HG03045 (cell line): ENCODE data around the gene TMC4.

Experiments
- ATAC-seq: cut with Tn5 transposase; IDR thresholded peaks from one replicate; pipeline ENCODE4 v1.9.1; 2021; ENCODE audit warnings: mild to moderate bottlenecking, moderate library complexity; ENCODE audit not compliant: unreplicated experiment

Gene TMC4

GRCh38 chr19:54133957-54134590 lies 38.9 kb downstream of the TMC4 start:
- ATAC-seq = no peak

DNA sequence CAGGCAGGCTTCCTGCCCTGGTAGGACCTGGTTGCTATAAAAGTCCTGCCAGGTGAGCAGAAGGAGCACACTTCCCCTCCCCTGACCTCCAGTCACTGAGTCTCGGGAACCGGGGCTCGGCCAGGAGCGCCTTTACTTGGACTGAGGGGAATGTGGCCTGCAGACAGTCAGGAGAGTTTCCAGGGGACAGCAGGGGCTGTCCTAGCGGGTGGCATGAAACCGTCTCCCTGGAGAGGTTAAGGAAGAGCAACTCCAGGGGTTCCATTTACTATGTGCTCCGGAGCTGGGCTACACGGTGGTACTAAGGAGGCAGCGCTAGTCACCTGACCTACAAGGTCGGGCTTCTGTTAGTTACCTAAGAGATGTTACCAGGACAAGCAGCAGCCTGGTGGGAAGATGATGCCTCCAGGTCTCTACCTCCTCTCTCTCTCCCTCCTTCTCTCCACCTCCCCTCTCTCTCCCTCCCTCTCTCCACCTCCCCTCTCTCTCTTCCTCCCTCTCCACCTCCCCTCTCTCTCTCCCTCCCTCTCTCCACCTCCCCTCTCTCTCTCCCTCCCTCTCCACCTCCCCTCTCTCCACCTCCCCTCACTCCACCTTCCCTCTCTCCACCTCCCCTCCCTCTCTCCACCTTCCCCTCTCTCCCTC lies 39.5 kb downstream of the TMC4 start:
- no peak for ATAC-seq

DNA sequence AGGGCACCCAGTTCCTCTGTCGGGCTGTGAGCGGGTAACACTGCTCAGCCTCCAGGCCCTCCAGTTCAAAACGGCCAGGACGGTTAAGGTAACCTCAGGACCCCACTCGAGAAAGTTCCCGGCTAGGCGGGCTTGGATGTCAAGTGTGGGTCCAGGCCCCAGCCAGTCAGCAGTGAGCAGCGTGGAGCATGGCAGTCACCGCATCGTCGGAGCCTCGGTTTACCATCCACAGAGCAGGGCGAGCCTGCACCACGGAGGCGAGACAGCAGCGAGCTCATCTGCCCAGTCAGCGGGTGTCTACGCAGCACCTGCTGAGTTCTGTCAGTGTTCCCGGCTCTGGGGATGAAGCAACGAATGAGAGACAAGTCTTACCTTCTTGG lies 43.4 kb downstream of the TMC4 start:
- ATAC-seq = no peak

- no peak for ATAC-seq
Measured at GRCh38 chr19:54128796-54129616, 44.0 kb downstream of the TMC4 start.

GRCh38 chr19:54128441-54128725 lies 44.6 kb downstream of the TMC4 start:
- no peak for ATAC-seq

GRCh38 chr19:54127688-54128440 lies 45.1 kb downstream of the TMC4 start:
- no peak for ATAC-seq

- ATAC-seq = no peak
Measured at GRCh38 chr19:54125713-54126112, 47.2 kb downstream of the TMC4 start.

GRCh38 chr19:54124393-54124792 lies 48.6 kb downstream of the TMC4 start:
- no peak for ATAC-seq

DNA sequence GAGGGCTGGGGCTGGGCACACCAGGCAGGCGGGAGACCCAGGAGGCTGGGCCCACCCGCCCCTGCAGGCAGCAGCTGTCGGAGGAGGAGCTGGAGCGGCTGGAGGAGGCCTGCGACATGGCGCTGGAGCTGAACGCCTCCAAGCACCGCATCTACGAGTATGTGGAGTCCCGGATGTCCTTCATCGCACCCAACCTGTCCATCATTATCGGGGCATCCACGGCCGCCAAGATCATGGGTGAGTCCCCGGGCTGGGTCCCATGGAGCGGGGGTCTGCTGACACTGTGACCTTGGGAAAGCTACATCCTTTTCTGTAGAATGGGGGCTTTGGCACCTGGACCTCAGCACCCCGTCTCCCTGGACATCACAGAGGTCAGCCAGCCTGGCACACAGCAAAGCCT lies 49.3 kb downstream of the TMC4 start:
- no peak for ATAC-seq

GRCh38 chr19:54121259-54121658 lies 51.7 kb downstream of the TMC4 start:
- ATAC-seq = no peak

GRCh38 chr19:54115109-54116063 lies 57.6 kb downstream of the TMC4 start, which contains the start of the genes PRPF31 and TFPT:
TSS of gene PRPF31 (plus strand) at chr19:54115754. CDS start at chr19:54118279, 2,525 bp downstream.
TSS of gene TFPT (minus strand) at chr19:54115657. CDS start at chr19:54115269, 388 bp downstream.
- peak; percentile 72 for ATAC-seq

DNA sequence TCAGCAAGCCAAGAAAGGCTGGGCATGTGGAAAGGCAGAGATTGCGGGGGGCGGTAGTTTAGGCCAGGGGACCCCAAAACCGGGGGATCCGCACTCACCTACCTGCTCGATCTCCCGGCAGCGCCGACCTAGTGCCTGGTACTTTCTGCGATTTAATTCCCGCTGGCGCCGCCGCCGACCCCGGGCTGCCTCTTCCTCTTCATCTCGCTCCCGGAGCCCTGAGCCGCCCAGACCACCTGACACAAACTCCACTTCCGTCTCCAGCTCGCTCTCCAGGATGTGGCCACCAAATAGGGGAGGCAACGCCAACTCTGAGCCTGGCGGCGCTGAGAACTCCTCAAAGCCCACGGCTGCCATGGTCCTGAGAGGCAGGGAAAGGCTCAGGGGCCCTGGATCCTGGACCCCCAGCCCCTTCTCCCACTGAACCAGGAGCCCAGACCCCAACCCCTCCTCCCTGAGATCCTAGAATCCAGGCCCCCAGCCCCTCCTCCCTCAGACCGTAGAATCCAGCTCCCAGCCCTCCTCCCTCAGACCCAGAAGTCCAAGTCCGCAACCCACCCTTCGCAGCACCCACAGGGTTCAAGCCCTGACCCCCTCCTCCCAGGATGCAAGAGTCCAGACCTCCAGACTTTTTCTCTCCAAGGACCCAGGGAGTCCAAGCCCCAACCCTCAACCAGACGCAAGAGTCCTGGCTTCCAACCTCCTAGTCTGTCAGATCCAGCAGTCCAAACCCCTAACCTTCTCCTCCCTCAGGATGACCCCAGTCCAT lies 58.4 kb downstream of the TMC4 start:
- ATAC-seq = no peak
